HepG2 (cell line): Measurements from ENCODE around the gene NOC4L. TPM values are rescaled to one million over a fixed set of nuclear protein-coding genes. Genes with fewer than 3 reads are reported as not detected.

Source experiments
- ATAC-seq: fragments of 200-7000 bp; cut with Tn5 transposase; 3 replicates; pipeline ENCODE4 v1.9.1; 2020; ENCODE audit warnings: mild to moderate bottlenecking, moderate library complexity
- BruUV-seq: library from RNA; stranded (reverse); fragments of 400-500 nt; replicated peaks from 2 replicates; lab custom pipeline; 2021; lab: Mats Ljungman, UMichigan
- CTCF ChIA-PET: fragments of 300-600 bp; formaldehyde crosslinking; extraction: SDS; loops from one replicate; lab custom pipeline; 2021; ENCODE audit warnings: low total read pairs, inconsistent platforms, low intra/inter-chr PET ratio; lab: Yijun Ruan, JAX
- POLR2A ChIA-PET: fragments of 350-600 bp; sonication (Branson Sonifier 250); formaldehyde crosslinking; loops from one replicate; lab custom pipeline; 2020; ENCODE audit warnings: antibody characterized with exemption, inconsistent platforms; lab: Yijun Ruan, JAX
- DNase-seq: peaks from one replicate; pipeline ENCODE4 v3.0.0-alpha.2; 2015; ENCODE audit warnings: low spot score
- FAIRE-seq: peaks from 3 replicates; lab custom pipeline; 2011; peaks lifted over from hg19 to GRCh38; lab: Jason Lieb, UNC
- H2AFZ ChIP-seq: one replicate; pipeline ENCODE4 v1.6.1; 2011; ENCODE audit warnings: low read length, inconsistent platforms
- H3K27ac ChIP-seq: fragments of 300-600 bp; 3 replicates; pipeline ENCODE4 v1.8.0; 2011; ENCODE audit warnings: mixed run types, mild to moderate bottlenecking, mixed read lengths, low read length, inconsistent platforms; ENCODE audit not compliant: insufficient read depth; ENCODE audit errors: extremely low read length
- H3K27me3 ChIP-seq, 2 experiments: fragments of 200-600 bp in 1 of 2; 2 replicates in 1 of 2; 3 replicates in 1 of 2; pipeline versions ENCODE4 v1.6.0 to v1.8.0; 2011; ENCODE audit warnings: low read length in 2 of 2, mild to moderate bottlenecking in 2 of 2, moderate library complexity in 2 of 2, inconsistent platforms in 1 of 2; ENCODE audit not compliant: insufficient read depth in 2 of 2, control insufficient read depth in 1 of 2
- H3K36me3 ChIP-seq, 2 experiments: fragments of 200-600 bp in 1 of 2; replicated peaks in 1 of 2; 2 replicates in 1 of 2; 3 replicates in 1 of 2; pipeline versions ENCODE4 v1.5.1 to v1.8.0; 2011; ENCODE audit warnings: low read length in 2 of 2, inconsistent platforms in 1 of 2; ENCODE audit not compliant: insufficient read depth in 2 of 2, control insufficient read depth in 1 of 2
- H3K4me1 ChIP-seq: 2 replicates; pipeline ENCODE4 v1.5.1; 2012; ENCODE audit warnings: low read length, inconsistent platforms; ENCODE audit not compliant: insufficient read depth
- H3K4me2 ChIP-seq: 2 replicates; pipeline ENCODE4 v1.6.0; 2011; ENCODE audit warnings: low read depth, low read length, inconsistent platforms
- H3K4me3 ChIP-seq, 3 experiments: fragments of 200-600 bp in 1 of 3; sonication (generic), shearing (Covaris generic) in 1 of 3; replicated peaks in 1 of 3; 2 replicates each; pipeline ENCODE4 v1.5.1; 2011 to 2016; ENCODE audit warnings: low read length in 3 of 3, inconsistent platforms in 2 of 3, low read depth in 2 of 3, mild to moderate bottlenecking in 2 of 3, control low read depth in 1 of 3, mixed read lengths in 1 of 3; ENCODE audit not compliant: insufficient read depth in 1 of 3
- H3K79me2 ChIP-seq: one replicate; pipeline ENCODE4 v1.6.1; 2011; ENCODE audit warnings: low read length, inconsistent platforms; ENCODE audit not compliant: insufficient read depth
- H3K9ac ChIP-seq: 2 replicates; pipeline ENCODE4 v1.6.0; 2011; ENCODE audit warnings: mild to moderate bottlenecking, low read depth, low read length, inconsistent platforms; ENCODE audit not compliant: insufficient read depth
- H3K9me3 ChIP-seq: 2 replicates; pipeline ENCODE4 v1.5.1; 2012; ENCODE audit warnings: mild to moderate bottlenecking, low read length
- H4K20me1 ChIP-seq: 2 replicates; pipeline ENCODE4 v1.6.0; 2011; ENCODE audit warnings: inconsistent platforms, mild to moderate bottlenecking, low read length, moderate library complexity; ENCODE audit not compliant: insufficient read depth
- ATF7 ChIP-seq, 2 experiments: fragments of 450-650 bp in 1 of 2; sonication (generic) in 1 of 2; formaldehyde crosslinking in 1 of 2; IDR thresholded peaks; 2 replicates each; pipeline versions ENCODE4 v1.4.0 to v1.6.1; 2016 to 2020; ENCODE audit warnings: antibody characterized with exemption in 1 of 2, mild to moderate bottlenecking in 1 of 2, missing genetic modification reagents in 1 of 2
- ATRX ChIP-seq: sonication (generic); formaldehyde crosslinking; IDR thresholded peaks from 2 replicates; pipeline ENCODE4 v1.4.0; 2020; ENCODE audit warnings: missing genetic modification reagents, borderline replicate concordance
- MZF1 ChIP-seq: sonication (generic); formaldehyde crosslinking; IDR thresholded peaks from 2 replicates; pipeline ENCODE4 v1.8.1; 2023; ENCODE audit warnings: mild to moderate bottlenecking, missing genetic modification reagents, borderline replicate concordance
- RFX1 ChIP-seq: fragments of 450-650 bp; IDR thresholded peaks from 2 replicates; pipeline ENCODE4 v1.6.1; 2017
- SIX1 ChIP-seq: sonication (generic); formaldehyde crosslinking; IDR thresholded peaks from 2 replicates; pipeline ENCODE4 v1.4.0; 2020; ENCODE audit warnings: missing genetic modification reagents, borderline replicate concordance
- ZNF468 ChIP-seq: sonication (generic); formaldehyde crosslinking; IDR thresholded peaks from 2 replicates; pipeline ENCODE4 v1.8.0; 2022; ENCODE audit warnings: mild to moderate bottlenecking, moderate library complexity, missing genetic modification reagents
- ZNF639 ChIP-seq: conservative IDR thresholded peaks from 2 replicates; pipeline ENCODE4 v1.6.1; 2018; ENCODE audit warnings: missing genetic modification reagents
- ZSCAN31 ChIP-seq: sonication (generic); formaldehyde crosslinking; IDR thresholded peaks from 2 replicates; pipeline ENCODE4 v1.5.0; 2020; ENCODE audit warnings: low read depth, mild to moderate bottlenecking, missing genetic modification reagents
- WGBS: methylation state at CpG from one replicate; pipeline ENCODE4 v1.1.6; 2017; ENCODE audit warnings: low lambda C conversion rate; 5-methylcytosine and 5-hydroxymethylcytosine counted together
- in situ Hi-C: cut with HindIII; loops from 2 replicates; pipeline ENCODE4 v1.10.0; 2017; ENCODE audit warnings: low pct_unique_long_range_greater_than_20kb; ENCODE audit not compliant: extremely low pct_ligation_motif_present
- intact Hi-C: fragments of 100-400 bp; cut with micrococcal nuclease; formaldehyde crosslinking; loops from one replicate; pipeline ENCODE4 v1.10.0; 2022; ENCODE audit not compliant: unreplicated experiment
- polyA plus RNA-seq, 8 experiments: library from polyadenylated mRNA; depleted of rRNA in 3 of 8; stranded (reverse) in 7 of 8; unstranded in 1 of 8; fragments of >200 nt; fragmentation: Illumina TruSeq in 4 of 8; extraction: Trizol in 4 of 8; gene quantifications; 2 replicates each; pipeline versions ENCODE4 v1.2.1 to v1.2.3, GENCODE V29; 2011 to 2016; ENCODE audit warnings: low read depth in 4 of 8, missing spikeins in 1 of 8, mixed read lengths in 1 of 8; ENCODE audit not compliant: insufficient read depth in 1 of 8
- total RNA-seq, 5 experiments: library from RNA; depleted of rRNA; stranded (reverse); fragments of >200 nt; fragmentation: Illumina TruSeq; extraction: Trizol; gene quantifications; 2 replicates each; pipeline ENCODE4 v1.2.3, GENCODE V29; 2016; ENCODE audit warnings: low read depth in 1 of 5
- TF ChIP-seq, protein P1 (sequence below): sonication (generic); formaldehyde crosslinking; conservative IDR thresholded peaks from 2 replicates; pipeline ENCODE4 v1.4.0; 2020; ENCODE audit warnings: missing genetic modification reagents
- TF ChIP-seq, protein P2 (sequence below): sonication (generic); formaldehyde crosslinking; IDR thresholded peaks from 2 replicates; pipeline ENCODE4 v1.4.0; 2020; ENCODE audit warnings: mild to moderate bottlenecking, missing genetic modification reagents
- TF ChIP-seq, protein P3 (sequence below): sonication (generic); formaldehyde crosslinking; IDR thresholded peaks from 2 replicates; pipeline ENCODE4 v1.5.1; 2020; ENCODE audit warnings: mild to moderate bottlenecking, moderate library complexity, missing genetic modification reagents

NOC4L gene
- total and polyA plus RNA-seq, 2 of the 13 experiments (the other 11 are each of a cell fraction or from before 2014, with no cell fraction given) = 4.3 to 14.6 TPM

- no peak for ATAC-seq
- peaks cover 8 to 35% of the 10 kb centered on the region in 2 experiments for H3K36me3 ChIP-seq
Observed at GRCh38 chr12:132106921-132107320, 37.3 kb upstream of the NOC4L start.

GRCh38 chr12:132108211-132108832 is 35.9 kb upstream of the NOC4L start:
- Histone ChIP-seq H3K9ac (no peak overlapping the region), H3K79me2 (no peaks in the 10 kb centered on the region), H3K4me2 (no peak overlapping the region), H3K4me1 (no peaks in the 10 kb centered on the region), H3K27me3 (no peaks in the 10 kb centered on the region), H3K9me3 (no peaks in the 10 kb centered on the region), H3K4me3 (no peak overlapping the region), H3K27ac (no peak overlapping the region), H4K20me1 (no peaks in the 10 kb centered on the region), H3K36me3 (peaks cover 9 to 41% of the 10 kb centered on the region in 2 experiments), H2AFZ (no peak overlapping the region)
- FAIRE-seq = no peak
- no peak for DNase-seq
- in situ Hi-C loops = no loop called here
- WGBS = 92% methylated on average over 16 of the region's 16 CpGs
- ATAC-seq = no peak
- TF ChIP-seq, protein P1, sequence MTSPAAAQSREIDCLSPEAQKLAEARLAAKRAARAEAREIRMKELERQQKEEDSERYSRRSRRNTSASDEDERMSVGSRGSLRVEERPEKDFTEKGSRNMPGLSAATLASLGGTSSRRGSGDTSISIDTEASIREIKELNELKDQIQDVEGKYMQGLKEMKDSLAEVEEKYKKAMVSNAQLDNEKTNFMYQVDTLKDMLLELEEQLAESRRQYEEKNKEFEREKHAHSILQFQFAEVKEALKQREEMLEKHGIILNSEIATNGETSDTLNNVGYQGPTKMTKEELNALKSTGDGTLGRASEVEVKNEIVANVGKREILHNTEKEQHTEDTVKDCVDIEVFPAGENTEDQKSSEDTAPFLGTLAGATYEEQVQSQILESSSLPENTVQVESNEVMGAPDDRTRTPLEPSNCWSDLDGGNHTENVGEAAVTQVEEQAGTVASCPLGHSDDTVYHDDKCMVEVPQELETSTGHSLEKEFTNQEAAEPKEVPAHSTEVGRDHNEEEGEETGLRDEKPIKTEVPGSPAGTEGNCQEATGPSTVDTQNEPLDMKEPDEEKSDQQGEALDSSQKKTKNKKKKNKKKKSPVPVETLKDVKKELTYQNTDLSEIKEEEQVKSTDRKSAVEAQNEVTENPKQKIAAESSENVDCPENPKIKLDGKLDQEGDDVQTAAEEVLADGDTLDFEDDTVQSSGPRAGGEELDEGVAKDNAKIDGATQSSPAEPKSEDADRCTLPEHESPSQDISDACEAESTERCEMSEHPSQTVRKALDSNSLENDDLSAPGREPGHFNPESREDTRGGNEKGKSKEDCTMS = no peak
- TF ChIP-seq ZSCAN31 (no peak), MZF1 (no peak), RFX1 (peak; percentile 41), ZNF468 (CRISPR knock-in tag) (no peak), ATRX (CRISPR knock-in tag) (no peak)
- TF ChIP-seq, protein P2, sequence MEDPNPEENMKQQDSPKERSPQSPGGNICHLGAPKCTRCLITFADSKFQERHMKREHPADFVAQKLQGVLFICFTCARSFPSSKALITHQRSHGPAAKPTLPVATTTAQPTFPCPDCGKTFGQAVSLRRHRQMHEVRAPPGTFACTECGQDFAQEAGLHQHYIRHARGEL (CRISPR knock-in tag) = no peak
- TF ChIP-seq, protein P3, sequence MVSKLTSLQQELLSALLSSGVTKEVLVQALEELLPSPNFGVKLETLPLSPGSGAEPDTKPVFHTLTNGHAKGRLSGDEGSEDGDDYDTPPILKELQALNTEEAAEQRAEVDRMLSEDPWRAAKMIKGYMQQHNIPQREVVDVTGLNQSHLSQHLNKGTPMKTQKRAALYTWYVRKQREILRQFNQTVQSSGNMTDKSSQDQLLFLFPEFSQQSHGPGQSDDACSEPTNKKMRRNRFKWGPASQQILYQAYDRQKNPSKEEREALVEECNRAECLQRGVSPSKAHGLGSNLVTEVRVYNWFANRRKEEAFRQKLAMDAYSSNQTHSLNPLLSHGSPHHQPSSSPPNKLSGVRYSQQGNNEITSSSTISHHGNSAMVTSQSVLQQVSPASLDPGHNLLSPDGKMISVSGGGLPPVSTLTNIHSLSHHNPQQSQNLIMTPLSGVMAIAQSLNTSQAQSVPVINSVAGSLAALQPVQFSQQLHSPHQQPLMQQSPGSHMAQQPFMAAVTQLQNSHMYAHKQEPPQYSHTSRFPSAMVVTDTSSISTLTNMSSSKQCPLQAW = no peak
- intact Hi-C loops = no loop called here
- no TSS peak for BruUV-seq
- CTCF ChIA-PET = no interaction called here
- POLR2A ChIA-PET = no interaction called here

More at GRCh38 chr12:132106921-132107320, 37.3 kb upstream of the NOC4L start:
- intact Hi-C loops = no loop called here
- no peak overlapping the region for H2AFZ ChIP-seq
- 95% methylated on average over 7 of the region's 7 CpGs for WGBS
- H3K79me2 ChIP-seq = no peaks in the 10 kb centered on the region
- H3K9ac ChIP-seq = no peak overlapping the region
- no peak overlapping the region for H3K4me3 ChIP-seq
- no peaks in the 10 kb centered on the region for H3K9me3 ChIP-seq
- in situ Hi-C loops = no loop called here
- H4K20me1 ChIP-seq = peaks cover 4% of the 10 kb centered on the region; the same call in 1 of the 2 replicates
- CTCF ChIA-PET = no interaction called here
- H3K27ac ChIP-seq = no peak overlapping the region
- no peak for TF ChIP-seq ATF7 (IDR thresholded peaks at IDR 0.05)
- TF ChIP-seq ATF7 (CRISPR knock-in tag; IDR thresholded peaks at IDR 0.05) = no peak
- no peak for TF ChIP-seq ZNF639 (CRISPR knock-in tag)
- TF ChIP-seq SIX1 (CRISPR knock-in tag) = peak; percentile 35; the same call in 1 of the 2 replicates
- TF ChIP-seq, all 625 proteins: peak for 1
- POLR2A ChIA-PET = no interaction called here
- no TSS peak for BruUV-seq
- H3K4me2 ChIP-seq = no peak overlapping the region
- H3K4me1 ChIP-seq = no peaks in the 10 kb centered on the region
- DNase-seq (no peak), FAIRE-seq (no peak)
- no peaks in the 10 kb centered on the region for H3K27me3 ChIP-seq
